GM19099 (cell line): ENCODE measurements around the gene CPZ.

ENCODE experiments used
- POLR2A ChIP-seq: IDR thresholded peaks from 3 replicates; pipeline ENCODE4 v1.6.1; 2011; ENCODE audit warnings: low read depth; ENCODE audit not compliant: insufficient read length; ENCODE audit errors: extremely low read depth

CPZ gene

GRCh38 chr4:8646296-8647093 is 53.9 kb downstream of the CPZ start:
- TF ChIP-seq POLR2A: no peak

GRCh38 chr4:8647094-8647570 is 54.6 kb downstream of the CPZ start:
- no peak for TF ChIP-seq POLR2A

- no peak for TF ChIP-seq POLR2A
These were observed 55.1 kb downstream of the CPZ start for GRCh38 chr4:8647626-8648025.

GRCh38 chr4:8648296-8648695 is 55.7 kb downstream of the CPZ start:
- TF ChIP-seq POLR2A: no peak

GRCh38 chr4:8648816-8649630 is 56.5 kb downstream of the CPZ start:
- no peak for TF ChIP-seq POLR2A

- no peak for TF ChIP-seq POLR2A
These were observed 57.2 kb downstream of the CPZ start for GRCh38 chr4:8649631-8650361.

- TF ChIP-seq POLR2A: no peak
These were observed 59.2 kb downstream of the CPZ start for GRCh38 chr4:8651661-8652180.

- no peak for TF ChIP-seq POLR2A
These were observed 59.9 kb downstream of the CPZ start for GRCh38 chr4:8652181-8653078.

- TF ChIP-seq POLR2A: no peak
These were observed 60.9 kb downstream of the CPZ start for GRCh38 chr4:8653326-8654000.

- no peak for TF ChIP-seq POLR2A
These were observed 63.0 kb downstream of the CPZ start for GRCh38 chr4:8655411-8656184.

GRCh38 chr4:8656185-8656517 is 63.6 kb downstream of the CPZ start:
- TF ChIP-seq POLR2A: no peak

GRCh38 chr4:8656711-8657380 is 64.3 kb downstream of the CPZ start:
- no peak for TF ChIP-seq POLR2A
